K562 (cell line): ENCODE data around the gene A1CF. TPM values are rescaled to one million over a fixed set of nuclear protein-coding genes. Genes with fewer than 3 reads are reported as not detected.

Experiments
- ATAC-seq: fragments of 200-7000 bp; cut with Tn5 transposase; 3 replicates; pipeline ENCODE4 v1.9.1; 2020; ENCODE audit warnings: moderate library complexity
- BruUV-seq: library from RNA; stranded (reverse); fragments of 400-500 nt; replicated peaks from 2 replicates; lab custom pipeline; 2021; lab: Mats Ljungman, UMichigan
- CTCF ChIA-PET: fragments of 300-600 bp; formaldehyde crosslinking; extraction: SDS; loops from one replicate; lab custom pipeline; 2021; ENCODE audit warnings: low intra/inter-chr PET ratio; lab: Yijun Ruan, JAX
- POLR2A ChIA-PET: fragments of 300-600, 350-650 bp; sonication (Branson Sonifier 250); formaldehyde crosslinking; extraction: SDS; loops from one replicate; lab custom pipeline; 2021; ENCODE audit warnings: antibody characterized with exemption, inconsistent platforms; lab: Yijun Ruan, JAX
- DNase-seq, 4 experiments: peaks; one replicate each; pipeline versions ENCODE4 v3.0.0 to v3.0.0-alpha.2; 2011 to 2018; ENCODE audit warnings: low spot score in 3 of 4, mixed read lengths in 3 of 4; ENCODE audit errors: extremely low read depth in 1 of 4
- FAIRE-seq: peaks from 2 replicates; lab custom pipeline; 2011; peaks lifted over from hg19 to GRCh38; lab: Jason Lieb, UNC
- H2AFZ ChIP-seq: 2 replicates; pipeline ENCODE4 v1.6.0; 2011; ENCODE audit warnings: low read depth, low read length, control low read depth, inconsistent platforms
- H3K27ac ChIP-seq: fragments of 200-600 bp; 3 replicates; pipeline ENCODE4 v1.8.0; 2011; ENCODE audit warnings: low read depth, mild to moderate bottlenecking, control low read depth, inconsistent platforms, low read length, moderate library complexity, mixed read lengths; ENCODE audit errors: extremely low read depth
- H3K27me3 ChIP-seq, 2 experiments: fragments of 300-600 bp in 1 of 2; 2 replicates in 1 of 2; 3 replicates in 1 of 2; pipeline versions ENCODE4 v1.6.0 to v1.8.0; 2011; ENCODE audit warnings: inconsistent platforms in 2 of 2, low read length in 2 of 2, mild to moderate bottlenecking in 1 of 2, mixed read lengths in 1 of 2, moderate library complexity in 1 of 2; ENCODE audit not compliant: control insufficient read depth in 2 of 2, insufficient read depth in 2 of 2
- H3K36me3 ChIP-seq: fragments of 300-600 bp; 3 replicates; pipeline ENCODE4 v1.8.0; 2011; ENCODE audit warnings: mild to moderate bottlenecking, low read length, inconsistent platforms; ENCODE audit not compliant: control insufficient read depth, insufficient read depth
- H3K4me1 ChIP-seq, 2 experiments: fragments of 200-600 bp in 1 of 2; replicated peaks in 1 of 2; 2 replicates in 1 of 2; 3 replicates in 1 of 2; pipeline versions ENCODE4 v1.5.1 to v1.8.0; 2011; ENCODE audit warnings: inconsistent platforms in 2 of 2, low read length in 2 of 2, mild to moderate bottlenecking in 1 of 2, mixed read lengths in 1 of 2, moderate library complexity in 1 of 2; ENCODE audit not compliant: control insufficient read depth in 2 of 2, insufficient read depth in 2 of 2
- H3K4me2 ChIP-seq: 2 replicates; pipeline ENCODE4 v1.6.1; 2011; ENCODE audit warnings: low read length, control low read depth, inconsistent platforms, mixed read lengths; ENCODE audit not compliant: insufficient read depth
- H3K4me3 ChIP-seq: fragments of 200-600 bp; sonication (generic), shearing (Covaris generic); 2 replicates; pipeline ENCODE4 v1.5.1; 2016; ENCODE audit warnings: control low read depth, inconsistent platforms
- H3K79me2 ChIP-seq: fragments of 200-600 bp; 3 replicates; pipeline ENCODE4 v1.8.0; 2011; ENCODE audit warnings: low read length, inconsistent platforms; ENCODE audit not compliant: control insufficient read depth, insufficient read depth
- H3K9ac ChIP-seq, 2 experiments: 2 replicates each; pipeline versions ENCODE4 v1.6.0 to v1.6.1; 2011; ENCODE audit warnings: low read depth in 2 of 2, low read length in 2 of 2, control low read depth in 1 of 2, inconsistent platforms in 1 of 2, mild to moderate bottlenecking in 1 of 2, mixed read lengths in 1 of 2; ENCODE audit not compliant: insufficient read depth in 1 of 2
- H3K9me1 ChIP-seq: one replicate; pipeline ENCODE4 v1.6.0; 2011; ENCODE audit warnings: inconsistent platforms, mild to moderate bottlenecking, low read length, moderate library complexity; ENCODE audit not compliant: control insufficient read depth, insufficient read depth
- H3K9me3 ChIP-seq: replicated peaks from 2 replicates; pipeline ENCODE4 v1.5.1; 2011; ENCODE audit warnings: low read depth, low read length, inconsistent platforms; ENCODE audit not compliant: control insufficient read depth, insufficient read depth
- H4K20me1 ChIP-seq: replicated peaks from 2 replicates; pipeline ENCODE4 v1.6.1; 2011; ENCODE audit warnings: low read length, inconsistent platforms, mixed read lengths; ENCODE audit not compliant: control insufficient read depth, insufficient read depth
- ATF4 ChIP-seq: fragments of 450-650 bp; formaldehyde crosslinking; IDR thresholded peaks from 2 replicates; pipeline ENCODE4 v1.4.0; 2022; ENCODE audit warnings: mild to moderate bottlenecking, moderate library complexity
- BDP1 ChIP-seq: IDR thresholded peaks from 3 replicates; pipeline ENCODE4 v1.6.1; 2011; ENCODE audit not compliant: insufficient read length, insufficient read depth
- BHLHE40 ChIP-seq: IDR thresholded peaks from 2 replicates; pipeline ENCODE4 v1.6.1; 2011; ENCODE audit warnings: low read length, improper control_type of control experiment
- BRD4 ChIP-seq: fragments of 200-600 bp; sonication (generic); IDR thresholded peaks from 2 replicates; pipeline ENCODE4 v1.6.1; 2017; ENCODE audit warnings: inconsistent platforms
- CREM ChIP-seq: IDR thresholded peaks from 2 replicates; pipeline ENCODE4 v1.6.1; 2014; ENCODE audit warnings: antibody characterized with exemption, low read depth
- DDX20 ChIP-seq: fragments of 450-650 bp; IDR thresholded peaks from 2 replicates; pipeline ENCODE4 v1.6.1; 2016; ENCODE audit warnings: missing genetic modification characterization, low read depth, mild to moderate bottlenecking, missing compliant biosample characterization, moderate library complexity
- ETV1 ChIP-seq: fragments of 450-650 bp; conservative IDR thresholded peaks from 2 replicates; pipeline ENCODE4 v1.6.1; 2016; ENCODE audit warnings: missing genetic modification characterization, control low read depth, low read depth, missing compliant biosample characterization
- FOSL1 ChIP-seq: fragments of 200-800 bp; sonication (Bioruptor generic); conservative IDR thresholded peaks from 2 replicates; pipeline ENCODE4 v1.6.1; 2016; ENCODE audit warnings: missing genetic modification characterization, missing compliant biosample characterization
- GABPA ChIP-seq: fragments of 200-800 bp; sonication (Bioruptor generic); conservative IDR thresholded peaks from 2 replicates; pipeline ENCODE4 v1.6.1; 2016; ENCODE audit warnings: low read depth, missing genetic modification characterization, missing compliant biosample characterization
- GTF2E2 ChIP-seq: fragments of 200-800 bp; sonication (Bioruptor generic); IDR thresholded peaks from 2 replicates; pipeline ENCODE4 v1.6.1; 2016; ENCODE audit warnings: missing genetic modification characterization, missing compliant biosample characterization
- PCBP2 ChIP-seq: fragments of 200-400 bp; formaldehyde crosslinking; IDR thresholded peaks from 2 replicates; pipeline ENCODE4 v1.6.1; 2018; ENCODE audit warnings: low read length, low read depth, mild to moderate bottlenecking, moderate library complexity; ENCODE audit not compliant: poor library complexity, severe bottlenecking
- PURB ChIP-seq: sonication (generic); formaldehyde crosslinking; IDR thresholded peaks from 2 replicates; pipeline ENCODE4 v1.9.0; 2021; ENCODE audit warnings: low read depth, mild to moderate bottlenecking, missing genetic modification reagents
- TEAD2 ChIP-seq: fragments of 450-650 bp; IDR thresholded peaks from 2 replicates; pipeline ENCODE4 v1.6.1; 2016; ENCODE audit warnings: missing genetic modification characterization, control low read depth, missing compliant biosample characterization
- TGIF2 ChIP-seq: sonication (generic); formaldehyde crosslinking; IDR thresholded peaks from 2 replicates; pipeline ENCODE4 v1.8.1; 2022; ENCODE audit warnings: mild to moderate bottlenecking, missing genetic modification reagents, moderate library complexity
- TSC22D4 ChIP-seq: fragments of 450-650 bp; IDR thresholded peaks from 2 replicates; pipeline ENCODE4 v1.6.1; 2016; ENCODE audit warnings: missing genetic modification characterization, missing biosample characterization, control low read depth
- ZBTB33 ChIP-seq: sonication (generic); formaldehyde crosslinking; IDR thresholded peaks from 2 replicates; pipeline ENCODE4 v1.8.1; 2023; ENCODE audit warnings: mild to moderate bottlenecking, missing genetic modification reagents
- ZBTB7A ChIP-seq: IDR thresholded peaks from 2 replicates; pipeline ENCODE4 v1.6.1; 2011; ENCODE audit warnings: low read depth, mild to moderate bottlenecking, low read length, moderate library complexity, borderline replicate concordance; ENCODE audit not compliant: control insufficient read depth
- ZNF232 ChIP-seq: sonication (generic); formaldehyde crosslinking; IDR thresholded peaks from 2 replicates; pipeline ENCODE4 v1.8.0; 2022; ENCODE audit warnings: mild to moderate bottlenecking, missing genetic modification reagents
- ZNF436 ChIP-seq: fragments of 250-450, 450-650 bp; sonication (Bioruptor Pico); formaldehyde crosslinking; IDR thresholded peaks from 2 replicates; pipeline ENCODE4 v1.7.0; 2020; ENCODE audit warnings: mild to moderate bottlenecking
- ZNF695 ChIP-seq: fragments of 450-650 bp; formaldehyde crosslinking; IDR thresholded peaks from 2 replicates; pipeline ENCODE4 v1.4.0; 2020; ENCODE audit warnings: mild to moderate bottlenecking, moderate library complexity
- WGBS: fragments of 100-300 bp; shearing (Covaris generic); methylation state at CpG from one replicate; pipeline ENCODE4 v1.1.6; 2016; ENCODE audit warnings: low coverage, mixed read lengths; ENCODE audit not compliant: insufficient coverage; ENCODE audit errors: missing lambda C conversion rate; 5-methylcytosine and 5-hydroxymethylcytosine counted together
- in situ Hi-C: fragments of 300-500 bp; cut with MboI; formaldehyde crosslinking; loops from 4 replicates; pipeline ENCODE4 v1.15.0; 2018; ENCODE audit warnings: inconsistent platforms, mixed read lengths
- intact Hi-C: fragments of 100-400 bp; cut with micrococcal nuclease; formaldehyde crosslinking; loops from 2 replicates; pipeline ENCODE4 v1.14.2; 2022
- polyA plus RNA-seq, 8 experiments: library from polyadenylated mRNA; depleted of rRNA in 4 of 8; stranded (reverse) in 5 of 8; unstranded in 3 of 8; fragments of >200 nt; fragmentation: Nextera tagmentation in 2 of 8; fragmentation: Illumina TruSeq in 1 of 8; extraction: Ambion mirVana in 2 of 8; extraction: Trizol in 1 of 8; gene quantifications; 2 replicates each; pipeline versions ENCODE4 v1.2.1 to v1.2.3, GENCODE V29; 2011 to 2014; ENCODE audit warnings: inconsistent platforms in 1 of 8, missing spikeins in 1 of 8
- total RNA-seq, 7 experiments: library from RNA; depleted of rRNA in 6 of 7; stranded (reverse); fragments of >200 nt in 6 of 7; fragmentation: Illumina TruSeq in 2 of 7; extraction: Trizol in 2 of 7; gene quantifications; 2 replicates each; pipeline versions ENCODE4 v1.2.1 to v1.2.3, GENCODE V29; 2011 to 2021; ENCODE audit warnings: low replicate concordance in 1 of 7

Gene A1CF
- total and polyA plus RNA-seq, 9 of the 15 experiments (the other 6 are each of a cell fraction or from before 2014, with no cell fraction given): 0.11 TPM; not detected in 8

- H3K27me3 ChIP-seq: no peaks in the 10 kb centered on the region
- no TSS peak for BruUV-seq
- ChIA-PET POLR2A (interaction anchor here (0.6 kb wide), 1 partner anchor 103 kb away, joined by 3 read pairs; no protein-coding TSS in a partner anchor), CTCF (no interaction called here)
- TF ChIP-seq ZBTB7A: no peak
- no peak for TF ChIP-seq TSC22D4 (tag)
- TF ChIP-seq CREM: no peak
- TF ChIP-seq ZBTB33 (CRISPR knock-in tag): no peak
- TF ChIP-seq PCBP2: no peak
- no peak for TF ChIP-seq ETV1 (tag)
- TF ChIP-seq TEAD2 (tag): no peak
- TF ChIP-seq BRD4: no peak
- no peak for TF ChIP-seq GTF2E2 (tag)
- TF ChIP-seq ATF4: no peak
- no peak for TF ChIP-seq DDX20 (tag)
- no peak for TF ChIP-seq BDP1
- no peak for TF ChIP-seq ZNF695
- TF ChIP-seq TGIF2 (CRISPR knock-in tag): no peak
- TF ChIP-seq ZNF232: no peak
- no peak for TF ChIP-seq PURB (CRISPR knock-in tag)
- TF ChIP-seq GABPA: no peak
- TF ChIP-seq FOSL1: no peak
- TF ChIP-seq ZNF436 (CRISPR knock-in tag): no peak
- TF ChIP-seq BHLHE40: no peak
- H3K4me1 ChIP-seq: no peaks in the 10 kb centered on the region
- H2AFZ ChIP-seq: no peak overlapping the region
- DNase-seq (no peak), ATAC-seq (no peak), FAIRE-seq (no peak)
- no peaks in the 10 kb centered on the region for H3K36me3 ChIP-seq
- H4K20me1 ChIP-seq: no peaks in the 10 kb centered on the region
- no peak overlapping the region for H3K4me2 ChIP-seq
- intact Hi-C loops (no loop called here), in situ Hi-C loops (no loop called here)
- WGBS: 0% methylated on average over 1 of the region's 2 CpGs
- H3K27ac ChIP-seq: no peak overlapping the region
- H3K9me1 ChIP-seq: no peaks in the 10 kb centered on the region
- no peak overlapping the region for H3K4me3 ChIP-seq
- no peak overlapping the region for H3K9ac ChIP-seq
- no peaks in the 10 kb centered on the region for H3K79me2 ChIP-seq
- no peaks in the 10 kb centered on the region for H3K9me3 ChIP-seq
Observed at GRCh38 chr10:50928190-50928552, 42.7 kb upstream of the A1CF start.
